ENCODE data around the gene THOP1.

THOP1 gene

DNA sequence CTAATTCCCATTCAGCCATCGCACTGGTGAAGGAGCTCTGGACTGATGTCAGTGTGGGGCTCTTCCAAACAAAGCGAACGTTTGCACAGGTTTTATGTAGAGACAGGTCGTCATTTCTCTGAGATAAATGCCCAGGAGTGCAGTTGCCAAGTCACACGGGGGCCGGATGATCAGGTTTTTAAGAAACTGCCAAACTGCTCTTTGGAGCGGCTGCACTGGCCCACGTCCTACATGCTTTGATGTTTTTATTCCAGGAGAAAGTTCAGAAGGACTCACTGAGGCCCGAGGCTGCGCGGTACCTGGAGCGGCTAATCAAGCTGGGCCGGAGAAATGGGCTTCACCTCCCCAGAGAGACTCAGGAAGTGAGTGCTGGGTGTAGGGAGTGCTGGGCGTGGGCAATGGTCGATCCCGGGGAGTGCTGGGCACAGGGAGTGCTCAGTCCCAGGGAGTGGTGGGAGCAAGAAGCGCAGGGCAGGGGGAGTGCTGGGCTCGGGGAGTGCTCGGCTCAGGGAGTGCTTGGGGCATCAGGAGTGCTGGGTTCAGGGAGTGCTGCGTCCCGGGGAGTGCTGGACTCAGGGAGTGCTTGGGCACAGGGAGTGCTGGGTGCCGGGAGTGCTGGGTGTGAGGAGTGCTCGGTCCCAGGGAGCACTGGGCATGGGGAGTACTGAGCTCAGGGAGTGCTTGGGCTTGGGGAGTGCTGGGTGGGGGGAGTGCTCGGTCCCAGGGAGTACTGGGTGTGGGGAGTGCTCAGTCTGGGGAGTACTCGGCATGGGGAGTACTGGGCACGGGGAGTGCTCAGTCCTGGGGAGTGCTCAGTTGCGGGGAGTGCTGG, 10.7 kb downstream of the THOP1 start:
- Histone ChIP-seq H3K27ac (replicated peaks) (no peak overlapping the region), H3K4me3 (replicated peaks; ENCODE audit: insufficient read depth, low read length) (no peak overlapping the region), H3K27me3 (ENCODE audit: insufficient read depth, poor library complexity, severe bottlenecking) (no peaks in the 10 kb centered on the region)
- no peak for DNase-seq (ENCODE audit: low read depth in 1 of 2, low spot score in 1 of 2)
- TF ChIP-seq GABPA (IDR thresholded peaks at IDR 0.05; ENCODE audit: low read depth) (no peak), POLR2AphosphoS5 (IDR thresholded peaks at IDR 0.05; ENCODE audit: low read depth) (no peak), REST (IDR thresholded peaks at IDR 0.05; ENCODE audit: insufficient replicate concordance, low read depth) (no peak), SPI1 (IDR thresholded peaks at IDR 0.05; ENCODE audit: borderline replicate concordance, low read depth) (no peak)
- TF ChIP-seq, protein P1, sequence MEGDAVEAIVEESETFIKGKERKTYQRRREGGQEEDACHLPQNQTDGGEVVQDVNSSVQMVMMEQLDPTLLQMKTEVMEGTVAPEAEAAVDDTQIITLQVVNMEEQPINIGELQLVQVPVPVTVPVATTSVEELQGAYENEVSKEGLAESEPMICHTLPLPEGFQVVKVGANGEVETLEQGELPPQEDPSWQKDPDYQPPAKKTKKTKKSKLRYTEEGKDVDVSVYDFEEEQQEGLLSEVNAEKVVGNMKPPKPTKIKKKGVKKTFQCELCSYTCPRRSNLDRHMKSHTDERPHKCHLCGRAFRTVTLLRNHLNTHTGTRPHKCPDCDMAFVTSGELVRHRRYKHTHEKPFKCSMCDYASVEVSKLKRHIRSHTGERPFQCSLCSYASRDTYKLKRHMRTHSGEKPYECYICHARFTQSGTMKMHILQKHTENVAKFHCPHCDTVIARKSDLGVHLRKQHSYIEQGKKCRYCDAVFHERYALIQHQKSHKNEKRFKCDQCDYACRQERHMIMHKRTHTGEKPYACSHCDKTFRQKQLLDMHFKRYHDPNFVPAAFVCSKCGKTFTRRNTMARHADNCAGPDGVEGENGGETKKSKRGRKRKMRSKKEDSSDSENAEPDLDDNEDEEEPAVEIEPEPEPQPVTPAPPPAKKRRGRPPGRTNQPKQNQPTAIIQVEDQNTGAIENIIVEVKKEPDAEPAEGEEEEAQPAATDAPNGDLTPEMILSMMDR (IDR thresholded peaks at IDR 0.05; ENCODE audit: insufficient read depth, low read length) = no peak

DNA sequence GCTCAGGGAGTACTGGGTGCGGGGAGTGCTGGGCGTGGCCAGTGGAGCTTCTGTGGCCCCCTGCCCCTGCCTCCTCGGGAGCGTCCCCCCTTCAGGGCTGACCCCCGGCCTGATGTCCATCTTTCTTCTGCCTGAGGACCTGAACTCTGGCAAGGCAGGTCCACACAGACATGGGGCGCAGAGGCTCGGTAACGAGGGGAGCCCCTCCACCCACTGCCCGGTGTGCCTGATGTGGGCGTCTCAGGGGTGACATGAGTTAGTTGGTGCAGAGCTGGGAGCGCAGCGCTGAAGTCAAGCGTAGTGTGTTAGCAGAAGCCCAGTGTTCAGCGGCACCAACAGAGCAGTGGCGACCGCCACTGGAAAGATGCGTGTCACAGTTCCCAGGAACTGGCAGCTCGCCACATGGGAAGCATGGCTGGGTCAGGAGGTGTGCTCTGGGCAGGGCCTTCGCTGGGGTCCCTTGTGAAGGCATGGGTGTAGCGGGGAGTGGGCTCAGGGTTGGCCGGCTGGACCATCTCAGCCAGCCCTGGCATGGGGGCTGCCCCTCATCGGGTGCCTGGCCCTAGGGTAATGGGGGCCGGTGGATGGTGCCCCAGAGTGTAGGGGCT, 11.5 kb downstream of the THOP1 start:
- no peak for DNase-seq (ENCODE audit: low read depth in 1 of 2, low spot score in 1 of 2)
- Histone ChIP-seq H3K27me3 (ENCODE audit: insufficient read depth, poor library complexity, severe bottlenecking) (no peaks in the 10 kb centered on the region), H3K4me3 (replicated peaks; ENCODE audit: insufficient read depth, low read length) (no peak overlapping the region), H3K27ac (replicated peaks) (no peak overlapping the region)
- no peak for TF ChIP-seq POLR2AphosphoS5 (IDR thresholded peaks at IDR 0.05; ENCODE audit: low read depth)
- TF ChIP-seq, protein P1 (IDR thresholded peaks at IDR 0.05; ENCODE audit: insufficient read depth, low read length) = no peak
- TF ChIP-seq REST (IDR thresholded peaks at IDR 0.05; ENCODE audit: insufficient replicate concordance, low read depth) = no peak
- TF ChIP-seq GABPA (IDR thresholded peaks at IDR 0.05; ENCODE audit: low read depth) = no peak
- no peak for TF ChIP-seq SPI1 (IDR thresholded peaks at IDR 0.05; ENCODE audit: borderline replicate concordance, low read depth)

DNA sequence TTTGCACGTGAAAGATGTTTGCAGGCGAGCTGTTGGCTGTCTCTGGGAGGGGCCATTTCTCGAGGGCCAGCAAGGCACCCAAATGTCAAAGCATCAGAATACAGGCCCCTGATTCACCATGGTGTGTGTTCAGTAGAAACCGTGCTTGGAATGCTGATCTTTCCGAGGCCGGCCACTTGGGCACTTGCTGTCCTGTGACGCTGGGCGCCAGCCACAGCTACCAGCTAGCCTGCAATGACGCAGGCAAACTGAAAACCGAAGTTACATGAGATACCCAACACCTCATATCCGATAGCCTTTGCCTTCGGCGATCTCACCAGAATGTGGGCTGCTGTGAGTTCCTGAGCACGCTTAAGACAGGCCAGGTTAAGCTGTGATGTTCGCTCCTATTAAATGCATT, 12.0 kb downstream of the THOP1 start:
- TF ChIP-seq POLR2AphosphoS5 (IDR thresholded peaks at IDR 0.05; ENCODE audit: low read depth) (no peak), SPI1 (IDR thresholded peaks at IDR 0.05; ENCODE audit: borderline replicate concordance, low read depth) (no peak), REST (IDR thresholded peaks at IDR 0.05; ENCODE audit: insufficient replicate concordance, low read depth) (no peak), GABPA (IDR thresholded peaks at IDR 0.05; ENCODE audit: low read depth) (no peak)
- TF ChIP-seq, protein P1 (IDR thresholded peaks at IDR 0.05; ENCODE audit: insufficient read depth, low read length) = no peak
- no peaks in the 10 kb centered on the region for H3K27me3 ChIP-seq (ENCODE audit: insufficient read depth, poor library complexity, severe bottlenecking)
- DNase-seq (ENCODE audit: low read depth in 1 of 2, low spot score in 1 of 2) = no peak
- no peak overlapping the region for H3K27ac ChIP-seq (replicated peaks)
- no peak overlapping the region for H3K4me3 ChIP-seq (replicated peaks; ENCODE audit: insufficient read depth, low read length)

Data from HL-60 (cell line).